GM19395 (cell line): ENCODE measurements around the gene BOLA2B.
"Not testable (repeated sequence)": the region's sequence is repeated elsewhere in the genome, so short reads cannot be mapped to it uniquely, and the experiment has no call there.

Experiments
- ATAC-seq: cut with Tn5 transposase; IDR thresholded peaks from one replicate; pipeline ENCODE4 v1.9.1; 2021; ENCODE audit warnings: mild to moderate bottlenecking, moderate library complexity; ENCODE audit not compliant: unreplicated experiment

The BOLA2B gene

GRCh38 chr16:30184891-30185682 is 8.4 kb downstream of the BOLA2B start:
- ATAC-seq = no peak

GRCh38 chr16:30184096-30184890 is 9.2 kb downstream of the BOLA2B start:
- no peak for ATAC-seq

DNA sequence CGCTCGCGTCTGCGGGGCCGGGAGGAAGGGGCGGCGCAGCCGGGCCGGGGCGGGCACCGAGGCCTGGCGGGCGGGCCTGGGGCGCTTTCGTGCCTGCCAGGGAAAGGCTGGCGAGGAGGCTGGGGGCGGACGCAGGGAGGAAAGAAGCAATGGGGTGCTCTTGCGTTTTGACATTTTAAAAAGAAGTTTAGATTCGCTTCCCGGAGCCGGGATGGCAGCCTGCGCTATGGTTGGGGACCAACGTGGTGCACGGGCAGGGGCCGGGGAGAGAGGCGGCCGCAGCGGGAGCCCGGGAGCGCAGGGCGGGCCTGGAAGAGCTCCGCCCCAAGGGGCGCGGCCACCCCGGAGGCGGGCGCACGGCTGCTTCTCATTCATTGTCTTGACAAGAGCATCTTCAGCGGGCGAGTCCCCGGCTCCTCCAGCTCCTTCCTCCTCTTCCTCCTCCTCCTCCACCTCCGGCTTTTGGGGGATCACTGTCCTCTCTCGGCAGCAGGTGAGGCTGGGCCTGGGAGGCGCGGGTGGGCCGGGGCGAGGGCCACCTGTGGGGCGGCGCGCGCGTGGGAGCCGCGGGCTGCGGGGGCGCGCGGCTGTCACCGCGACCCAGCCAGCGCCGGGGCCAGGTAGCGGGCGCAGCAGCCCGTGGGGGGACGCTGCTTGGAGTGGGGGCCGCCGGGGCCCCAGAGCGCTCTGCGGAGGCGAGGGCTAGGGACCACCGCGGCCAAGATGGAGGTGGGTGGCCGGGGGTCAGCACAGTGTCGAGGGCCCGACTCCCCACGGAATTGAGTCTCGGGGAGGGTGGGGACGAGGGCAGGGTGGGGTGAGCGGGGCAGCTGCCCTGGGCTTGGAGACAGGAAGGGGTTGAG is 10.0 kb downstream of the BOLA2B start, which contains the start of gene CORO1A:
Gene CORO1A (plus strand): TSS at position 370 of the 863 bp plus-strand sequence. CDS start 1,608 bp downstream, outside the sequence.
- peak; percentile 45 for ATAC-seq

- ATAC-seq = no peak
These were observed 12.7 kb downstream of the BOLA2B start for GRCh38 chr16:30180741-30181140.

DNA sequence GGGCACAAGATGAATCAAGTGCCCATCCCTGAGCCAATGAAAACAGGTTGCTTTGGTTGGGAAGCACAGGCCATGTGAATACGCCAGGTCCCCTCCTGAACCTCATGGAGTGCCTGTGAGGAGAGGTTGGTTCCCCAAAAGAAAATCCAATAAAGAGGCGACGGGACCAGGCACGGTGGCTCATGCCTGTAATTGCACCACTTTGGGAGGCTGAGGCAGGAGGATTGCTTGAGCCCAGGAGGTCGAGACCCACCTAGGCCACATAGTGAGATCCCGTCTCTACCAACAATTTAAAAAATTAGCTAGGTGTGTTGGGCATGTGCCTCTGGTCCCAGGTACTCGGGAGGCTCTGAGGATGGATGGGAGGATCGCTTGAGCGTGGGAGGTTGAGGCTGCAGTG is 13.5 kb downstream of the BOLA2B start:
- ATAC-seq = no peak

- no peak for ATAC-seq
These were observed 14.3 kb downstream of the BOLA2B start for GRCh38 chr16:30179195-30179594.

GRCh38 chr16:30176876-30177275 is 16.6 kb downstream of the BOLA2B start:
- not testable (repeated sequence) for ATAC-seq

DNA sequence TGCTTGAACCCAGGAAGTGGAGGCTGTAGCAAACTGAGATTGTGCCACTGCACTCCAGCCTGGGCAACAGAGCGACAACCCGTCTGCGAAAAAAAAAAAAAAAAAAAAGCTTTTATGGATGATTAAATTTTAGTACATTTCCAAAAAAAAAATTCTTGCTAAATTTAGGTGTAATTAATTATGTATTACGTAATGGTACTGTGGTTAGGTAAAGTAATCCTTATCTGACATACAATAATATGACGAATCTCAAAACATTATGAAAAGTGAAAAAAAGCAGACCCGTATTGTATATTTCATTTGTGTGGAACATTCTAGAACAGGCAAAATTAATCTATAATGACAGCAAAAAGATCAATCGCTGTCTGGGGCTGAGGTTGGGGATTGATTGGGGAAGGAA is 20.4 kb downstream of the BOLA2B start:
- ATAC-seq = no peak

DNA sequence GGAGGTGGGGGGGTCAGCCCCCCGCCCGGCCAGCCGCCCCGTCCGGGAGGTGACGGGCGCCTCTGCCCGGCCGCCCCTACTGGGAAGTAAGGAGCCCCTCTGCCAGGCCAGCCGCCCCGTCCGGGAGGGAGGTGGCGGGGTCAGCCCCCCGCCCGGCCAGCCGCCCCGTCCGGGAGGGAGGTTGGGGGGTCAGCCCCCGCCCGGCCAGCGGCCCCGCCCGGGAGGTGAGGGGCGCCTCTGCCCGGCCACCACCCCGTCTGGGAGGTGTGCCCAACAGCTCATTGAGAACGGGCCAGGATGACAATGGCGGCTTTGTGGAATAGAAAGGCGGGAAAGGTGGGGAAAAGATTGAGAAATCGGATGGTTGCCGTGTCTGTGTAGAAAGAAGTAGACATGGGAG is 23.3 kb downstream of the BOLA2B start:
- ATAC-seq = not testable (repeated sequence)

- ATAC-seq = not testable (repeated sequence)
These were observed 24.1 kb downstream of the BOLA2B start for GRCh38 chr16:30169416-30169815.

GRCh38 chr16:30168746-30169145 is 24.7 kb downstream of the BOLA2B start:
- ATAC-seq = not testable (repeated sequence)

- no peak for ATAC-seq
These were observed 27.1 kb downstream of the BOLA2B start for GRCh38 chr16:30166202-30166902.

DNA sequence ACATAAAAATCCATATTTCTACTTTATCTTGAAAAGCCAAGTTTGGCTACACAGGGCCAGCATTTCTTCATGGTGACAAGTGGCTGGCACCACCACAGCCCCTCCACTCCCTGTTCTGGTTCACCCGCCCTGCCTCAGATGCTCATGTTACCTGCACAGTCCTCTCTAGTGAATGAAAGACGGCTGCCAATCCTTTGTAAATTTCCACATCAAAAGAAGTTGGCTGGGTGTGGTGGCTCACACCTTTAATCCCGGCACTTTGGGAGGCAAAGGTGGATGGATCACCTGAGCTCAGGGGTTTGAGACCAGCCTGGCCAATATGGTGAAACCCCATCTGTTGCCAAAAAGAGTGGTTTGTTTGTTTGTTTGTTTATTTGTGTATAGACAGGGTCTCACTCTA is 29.9 kb downstream of the BOLA2B start:
- no peak for ATAC-seq

- ATAC-seq = no peak
These were observed 36.3 kb downstream of the BOLA2B start for GRCh38 chr16:30157214-30157613.

DNA sequence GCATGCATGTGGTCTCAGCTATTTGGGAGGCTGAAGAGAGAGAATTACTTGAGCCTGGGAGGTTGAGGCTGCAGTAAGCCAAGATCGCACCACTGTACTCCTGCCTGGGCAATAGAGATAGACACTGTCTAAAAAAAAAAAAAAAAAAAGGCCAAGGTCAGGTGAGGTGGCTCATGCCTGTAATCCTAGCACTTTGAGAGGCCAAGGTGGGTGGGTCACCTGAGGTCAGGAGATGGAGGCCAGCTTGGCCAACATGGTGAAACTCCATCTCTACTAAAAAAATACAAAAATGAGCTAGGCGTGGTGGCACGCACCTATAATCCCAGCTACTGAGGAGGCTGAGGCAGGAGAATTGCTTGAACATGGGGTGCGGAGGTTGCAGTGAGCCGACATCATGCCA is 38.3 kb downstream of the BOLA2B start:
- ATAC-seq = no peak

- ATAC-seq = no peak
These were observed 40.9 kb downstream of the BOLA2B start for GRCh38 chr16:30152517-30152916.

GRCh38 chr16:30151091-30151490 is 42.4 kb downstream of the BOLA2B start:
- ATAC-seq = no peak

DNA sequence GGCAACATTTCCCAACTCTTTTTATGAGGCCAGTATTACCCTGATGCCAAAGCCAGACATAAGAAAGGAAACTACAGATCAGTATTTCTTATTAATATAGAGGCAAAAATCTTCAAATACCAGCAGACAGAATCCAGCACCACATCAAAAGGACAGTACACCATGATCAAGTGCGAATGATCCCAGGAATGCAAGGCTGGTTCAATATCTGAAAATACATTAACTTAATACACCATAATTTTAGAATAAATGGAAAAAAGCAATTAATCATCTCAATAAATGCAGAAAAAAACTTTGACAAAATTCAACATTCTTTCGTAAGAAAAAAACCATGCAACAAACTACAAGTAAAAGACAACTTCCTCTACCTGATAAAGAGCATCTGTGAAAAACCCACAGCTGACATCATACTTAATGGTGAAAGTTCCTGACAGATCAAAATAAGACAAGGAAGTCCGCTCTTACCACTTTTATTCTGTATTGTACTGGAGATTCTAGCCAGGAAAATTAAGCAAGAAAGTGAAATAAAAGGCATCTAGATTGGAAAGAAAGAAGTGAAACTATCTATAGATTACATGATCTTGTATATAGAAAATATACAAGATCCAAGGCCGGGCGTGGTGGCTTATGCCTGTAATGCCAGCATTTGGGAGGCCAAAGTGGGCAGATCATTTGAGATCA is 44.1 kb downstream of the BOLA2B start:
- no peak for ATAC-seq

GRCh38 chr16:30147843-30148510 is 45.5 kb downstream of the BOLA2B start:
- no peak for ATAC-seq
